Epithelial cell of umbilical artery (primary cell): Measurements from ENCODE around the gene TMEM30A. TPM values are rescaled to one million over a fixed set of nuclear protein-coding genes. Genes with fewer than 3 reads are reported as not detected.

Experiments
- total RNA-seq: library from RNA; depleted of rRNA; stranded (reverse); fragments of >200 nt; gene quantifications from 2 replicates; pipeline ENCODE4 v1.2.3, GENCODE V29; 2014

TMEM30A gene
- 371 and 420 TPM in 2 replicates for total RNA-seq

GRCh38 chr6:75284632-75285282 lies at the start of gene TMEM30A:
TSS of gene TMEM30A (minus strand) at chr6:75284792. CDS start at chr6:75284638, 154 bp downstream.

GRCh38 chr6:75243333-75244062 lies 41.1 kb downstream of the TMEM30A start, which contains the start of gene COX7A2:
TSS of gene COX7A2 (minus strand) at chr6:75243801. CDS start at chr6:75243734, 67 bp downstream.

GRCh38 chr6:75205776-75206575 lies 78.6 kb downstream of the TMEM30A start, which contains the start of gene COL12A1:
TSS of gene COL12A1 (minus strand) at chr6:75206053. CDS start at chr6:75202792, 3,261 bp downstream.

Other genes starting within 250 kb of the TMEM30A start
- gene COL12A1, start 78.7 kb downstream of the TMEM30A start, total RNA-seq = 11.1 and 16.9 TPM in 2 replicates
- 337 and 501 TPM in 2 replicates for gene COX7A2, start 41.0 kb downstream of the TMEM30A start, total RNA-seq
- 12.2 and 16.2 TPM in 2 replicates for gene FILIP1, start 209.0 kb upstream of the TMEM30A start, total RNA-seq